Activated T-cell treated with anti-CD3 and anti-CD28 coated beads for 48 hours (primary cell): ENCODE results near the gene RGS17.
"Not testable (repeated sequence)": the region's sequence is repeated elsewhere in the genome, so short reads cannot be mapped to it uniquely, and the experiment has no call there.

Source experiments
- DNase-seq: peaks from one replicate; pipeline ENCODE4 v3.0.0-alpha.2; 2020; ENCODE audit warnings: low read depth

RGS17 gene, protein sequence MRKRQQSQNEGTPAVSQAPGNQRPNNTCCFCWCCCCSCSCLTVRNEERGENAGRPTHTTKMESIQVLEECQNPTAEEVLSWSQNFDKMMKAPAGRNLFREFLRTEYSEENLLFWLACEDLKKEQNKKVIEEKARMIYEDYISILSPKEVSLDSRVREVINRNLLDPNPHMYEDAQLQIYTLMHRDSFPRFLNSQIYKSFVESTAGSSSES

DNA sequence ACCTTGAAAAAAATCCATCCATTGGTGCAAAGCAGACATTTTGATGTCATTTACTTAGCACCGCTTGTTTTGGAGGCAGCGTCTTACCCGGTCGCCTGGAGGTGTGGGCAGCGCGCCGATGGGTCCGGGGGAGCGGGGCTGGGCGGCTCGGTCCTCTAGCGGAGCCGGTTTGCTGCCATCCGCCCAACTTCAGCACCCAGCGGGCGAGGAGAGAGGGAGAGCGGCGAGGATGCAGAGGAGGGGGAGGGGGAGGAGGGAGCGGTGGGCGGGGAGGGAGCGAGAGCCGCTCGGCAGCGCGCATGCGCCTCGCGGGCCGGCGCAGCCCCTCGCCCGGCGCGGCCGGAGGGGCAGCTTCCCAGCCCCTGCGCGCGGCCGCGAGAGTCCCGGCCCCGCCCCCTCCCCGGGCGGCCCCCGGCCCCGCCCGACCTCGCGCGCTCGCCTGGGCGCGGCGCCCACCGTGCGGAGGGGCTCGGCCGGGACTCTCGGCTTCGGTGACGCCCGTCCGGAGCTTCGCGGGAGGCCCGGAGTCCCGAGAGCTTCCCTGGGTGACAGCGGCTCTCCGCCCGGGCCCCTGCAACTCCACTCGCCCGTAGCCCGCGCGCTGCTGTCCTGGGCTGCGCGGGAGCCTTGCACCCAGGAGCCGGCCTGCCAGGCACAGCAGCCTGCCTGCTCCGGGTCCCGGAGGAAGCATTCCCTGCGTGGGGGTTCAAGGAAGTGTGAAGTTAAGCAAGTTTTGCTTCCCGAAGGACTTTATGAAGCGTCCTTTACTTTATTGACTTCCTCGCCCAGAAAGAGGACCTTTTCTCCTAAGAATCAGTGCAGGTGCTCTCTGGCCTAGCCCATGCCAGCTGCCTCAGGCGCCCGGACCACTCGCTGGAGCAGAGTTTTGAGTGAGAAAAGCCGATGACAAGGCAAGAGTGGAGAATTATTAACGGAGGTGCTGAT is at the start of gene RGS17:
Gene RGS17 (minus strand): TSS at position 246 of the 945 bp plus-strand sequence. CDS start 87,264 bp downstream, outside the sequence.
- peak; percentile 13 for DNase-seq

DNA sequence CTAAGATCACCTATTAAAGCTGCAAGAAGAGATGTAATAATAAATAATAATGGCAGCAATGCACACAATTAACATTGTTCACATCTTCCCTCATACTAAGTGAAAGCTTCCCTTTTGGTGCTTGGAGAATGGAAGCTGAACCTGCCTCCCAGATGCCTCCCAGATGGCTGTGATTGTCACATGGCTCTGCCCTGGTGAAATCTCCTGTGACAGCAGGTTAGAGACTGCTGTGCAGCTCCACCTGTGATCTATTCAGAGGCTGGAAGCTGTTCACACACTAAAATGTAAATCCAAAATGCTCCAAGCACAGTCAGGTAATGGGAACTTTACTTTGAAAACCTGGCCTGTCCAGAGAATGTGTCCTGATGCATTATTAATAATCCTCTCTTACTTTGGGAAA is 41.7 kb upstream of the RGS17 start:
- no peak for DNase-seq

DNA sequence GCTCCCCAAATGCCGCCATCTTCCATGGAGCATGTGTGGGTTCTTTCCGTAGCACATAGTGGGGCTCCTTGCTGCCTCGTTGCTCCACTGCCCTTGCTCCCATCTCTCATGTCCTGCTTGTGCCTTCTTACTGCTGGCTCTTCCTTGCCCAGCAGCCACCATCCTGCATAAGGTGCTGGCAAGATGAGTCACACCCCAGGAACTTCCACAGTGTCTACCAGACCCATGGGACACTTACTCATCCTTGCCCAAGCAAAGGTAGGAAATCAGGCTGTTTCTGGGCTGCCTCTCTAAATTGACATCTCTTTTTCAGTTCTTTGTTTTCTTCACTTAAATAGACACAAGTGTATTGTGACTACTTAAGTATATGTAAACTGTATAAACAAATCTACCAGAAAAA is 39.4 kb upstream of the RGS17 start:
- no peak for DNase-seq

DNA sequence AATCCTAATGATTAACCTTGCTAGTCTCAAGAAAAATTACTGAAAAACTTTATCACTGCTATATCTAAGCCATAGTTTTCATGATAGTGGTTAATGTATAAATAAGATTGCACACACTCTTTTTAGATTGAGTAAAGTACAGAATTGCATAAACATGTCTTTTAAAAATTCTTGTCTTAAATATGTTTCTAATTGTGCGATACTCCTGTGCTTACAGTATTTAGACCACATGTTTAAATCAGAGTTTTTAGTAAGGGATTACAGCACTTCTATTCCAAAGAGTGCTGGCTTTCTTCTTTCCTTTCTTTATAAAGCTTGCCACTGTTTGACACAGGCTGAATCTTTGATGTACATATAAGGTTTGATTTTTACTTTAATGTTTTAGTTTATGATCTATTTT is 36.8 kb upstream of the RGS17 start:
- no peak for DNase-seq

DNA sequence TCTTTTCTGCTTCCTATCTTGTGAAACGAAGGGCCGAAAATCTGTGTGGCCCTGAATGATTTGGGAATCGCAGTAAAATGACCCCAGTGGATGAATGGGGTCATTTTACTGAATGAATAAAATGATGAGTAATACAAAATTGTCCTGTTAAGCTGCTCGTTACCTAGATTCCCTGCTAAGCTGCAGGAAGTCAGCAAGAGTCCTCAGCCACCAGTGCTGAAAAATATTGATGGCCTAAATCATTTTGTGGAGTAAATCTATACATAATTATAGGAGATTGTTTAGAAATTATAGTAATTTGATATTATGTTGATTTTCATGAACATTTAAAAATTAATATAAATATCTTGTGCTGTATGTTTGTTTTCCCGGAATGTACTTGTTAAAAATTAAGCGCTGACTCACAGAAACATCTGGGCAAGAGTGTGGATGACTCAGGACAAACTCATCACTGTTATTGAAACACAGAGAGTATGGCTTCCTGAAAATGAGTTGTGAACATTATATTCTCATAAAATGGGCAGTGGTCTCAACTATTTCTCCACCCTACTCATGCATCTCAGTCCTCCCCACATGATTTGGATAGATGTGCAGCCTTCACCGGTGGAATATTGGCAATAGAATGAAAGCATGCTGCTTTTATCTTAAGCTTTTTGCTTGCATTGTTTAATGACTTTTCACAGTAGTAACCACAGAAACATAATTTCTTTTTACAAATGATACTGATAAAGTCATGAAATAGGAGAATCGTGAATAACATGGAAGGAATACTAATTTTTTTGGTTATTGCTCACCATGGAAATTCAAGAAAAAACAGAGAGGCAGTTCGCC is 36.2 kb upstream of the RGS17 start:
- DNase-seq = no peak

DNA sequence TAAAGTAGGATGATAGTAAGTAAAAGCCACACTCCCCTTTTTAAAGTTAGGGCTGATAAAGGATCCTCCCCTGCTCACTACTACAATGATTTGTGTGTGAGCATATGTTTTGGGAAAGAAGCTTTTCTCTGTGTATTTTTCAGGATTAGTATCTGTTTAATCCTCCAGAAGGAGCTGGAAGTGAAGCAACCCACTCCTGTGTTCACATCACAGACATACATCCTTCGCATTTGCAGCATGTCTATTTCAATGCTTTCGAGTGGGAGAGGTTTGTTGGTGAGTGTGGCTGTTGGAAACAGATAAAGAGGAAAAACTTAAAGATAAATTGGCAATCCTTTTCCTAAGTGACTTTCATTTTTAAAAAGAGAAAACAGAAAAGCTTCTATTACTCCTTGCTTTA is 31.6 kb upstream of the RGS17 start:
- no peak for DNase-seq

DNA sequence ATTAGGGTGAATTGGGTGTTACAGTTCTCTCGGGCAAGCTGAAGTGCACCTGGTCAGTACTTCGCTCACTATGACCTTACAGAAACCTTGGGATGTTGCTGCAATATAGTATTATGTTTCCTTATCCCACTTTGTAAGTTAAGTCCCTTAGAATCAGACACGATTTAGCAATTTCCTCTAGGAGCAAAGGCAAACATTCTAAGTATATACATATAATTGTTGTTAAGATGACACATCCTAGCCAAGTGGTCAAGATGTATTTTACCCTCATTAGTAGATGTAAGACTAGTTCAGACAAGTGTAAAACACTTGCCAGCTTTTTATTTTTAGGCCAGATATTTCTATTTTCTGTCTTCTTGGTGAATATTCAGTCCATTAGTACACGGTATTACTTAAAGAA is 31.1 kb upstream of the RGS17 start:
- DNase-seq = no peak

DNA sequence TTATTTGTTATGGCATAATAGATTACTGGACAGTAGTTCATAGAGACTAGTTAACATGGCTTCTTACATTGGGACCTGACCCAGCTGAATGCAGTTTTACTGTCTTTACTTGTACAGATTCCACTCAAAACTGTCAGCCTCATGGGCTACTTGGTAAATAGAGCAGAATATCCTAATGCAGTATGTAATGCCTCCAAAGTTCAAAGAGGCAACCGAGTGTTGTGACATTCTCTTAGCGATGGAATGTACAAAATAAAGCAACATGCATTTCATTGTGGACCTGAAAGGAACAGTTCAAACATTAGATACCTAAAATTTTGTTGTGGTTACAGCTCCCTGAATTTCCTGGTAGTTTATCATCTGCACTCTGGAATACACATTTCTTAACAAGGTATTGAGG is 29.1 kb upstream of the RGS17 start:
- DNase-seq = no peak

DNA sequence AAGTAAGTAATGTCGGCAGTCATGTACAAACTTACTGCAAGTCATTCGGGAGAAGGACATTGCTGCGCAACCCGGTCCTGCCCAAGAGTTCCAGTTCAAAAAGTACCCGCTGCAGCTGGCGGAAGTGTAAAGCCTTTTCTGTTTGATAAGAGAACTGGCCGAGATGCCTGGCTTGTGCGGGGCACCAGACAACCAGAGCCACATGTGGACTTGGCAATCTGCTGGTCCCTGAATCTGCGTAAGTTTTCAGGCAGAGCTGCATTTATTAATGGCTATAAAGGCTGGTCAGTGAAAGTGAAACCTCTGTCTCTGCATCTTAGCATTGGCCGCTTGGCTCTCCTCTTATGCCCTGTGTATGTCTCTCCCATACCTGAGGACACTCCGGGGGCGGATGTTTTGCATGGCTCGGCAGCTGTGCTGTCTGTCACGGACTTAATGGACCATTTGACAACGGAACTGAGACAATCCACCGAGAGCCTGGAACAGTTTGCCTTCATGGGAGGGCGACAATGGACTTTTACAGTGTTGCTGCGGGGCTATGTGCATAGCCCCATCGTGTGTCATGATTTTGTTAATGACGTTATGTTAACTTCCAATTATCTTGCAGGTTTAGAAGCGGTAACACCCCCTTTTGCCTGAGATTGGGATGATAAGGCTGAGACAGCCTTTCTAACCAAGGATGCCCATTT is 19.8 kb upstream of the RGS17 start:
- DNase-seq = no peak

DNA sequence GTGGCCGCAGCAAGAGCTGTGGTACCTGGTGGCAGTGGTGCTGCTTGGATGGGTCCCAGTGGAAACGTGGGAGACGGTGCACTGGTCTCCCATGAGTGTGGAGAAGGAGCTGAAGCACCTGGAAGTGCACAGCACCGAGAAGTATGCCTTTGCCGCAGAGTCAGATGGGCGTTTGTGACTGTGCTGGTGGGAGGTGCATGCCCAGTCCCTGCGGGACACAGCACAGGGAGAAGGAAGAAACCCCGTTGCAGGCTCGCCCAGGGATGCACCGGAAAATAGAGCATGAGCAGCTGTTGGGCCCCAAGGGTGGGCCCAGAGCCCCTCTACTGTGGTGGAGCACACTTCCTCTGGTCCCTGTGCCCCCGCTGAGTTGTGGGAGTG is 19.3 kb upstream of the RGS17 start:
- DNase-seq = no peak

DNA sequence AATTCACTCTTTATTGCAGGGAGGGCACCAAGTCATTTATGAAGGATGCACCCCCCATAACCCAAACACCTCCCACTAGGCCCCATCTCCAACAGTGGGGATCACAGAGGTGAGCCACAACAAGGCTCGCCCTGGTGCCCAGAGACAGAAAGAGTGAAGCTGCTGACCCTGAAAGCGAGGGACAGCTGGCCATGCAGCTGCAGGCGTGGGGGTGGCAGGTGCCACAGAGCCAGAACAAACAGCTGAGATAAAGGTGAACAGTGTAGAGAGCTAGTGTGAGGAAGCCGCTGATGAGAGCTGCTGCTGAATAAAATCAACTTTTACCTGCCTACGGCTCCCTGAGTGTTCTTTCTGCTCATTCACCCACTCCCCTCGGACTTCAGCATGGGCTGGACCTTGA is 18.8 kb upstream of the RGS17 start:
- no peak for DNase-seq

DNA sequence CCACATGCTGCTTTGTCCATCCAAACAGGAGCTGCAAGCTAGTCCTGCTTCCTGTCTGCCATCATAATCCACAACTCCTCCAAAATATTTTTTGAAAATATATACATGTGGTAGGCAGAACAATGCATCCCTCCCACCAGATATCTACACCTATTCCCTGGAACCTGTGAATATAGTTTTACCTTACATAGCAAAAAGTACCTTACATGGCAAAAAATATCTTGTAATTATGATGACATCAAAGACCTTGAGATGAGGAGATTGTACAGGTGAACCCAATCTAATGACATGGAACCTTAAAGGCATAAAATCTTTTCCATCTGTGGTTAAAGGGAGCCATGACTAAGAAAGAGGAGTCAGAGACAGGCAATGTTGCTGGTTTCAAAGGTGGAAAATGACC is 15.3 kb upstream of the RGS17 start:
- DNase-seq = no peak

DNA sequence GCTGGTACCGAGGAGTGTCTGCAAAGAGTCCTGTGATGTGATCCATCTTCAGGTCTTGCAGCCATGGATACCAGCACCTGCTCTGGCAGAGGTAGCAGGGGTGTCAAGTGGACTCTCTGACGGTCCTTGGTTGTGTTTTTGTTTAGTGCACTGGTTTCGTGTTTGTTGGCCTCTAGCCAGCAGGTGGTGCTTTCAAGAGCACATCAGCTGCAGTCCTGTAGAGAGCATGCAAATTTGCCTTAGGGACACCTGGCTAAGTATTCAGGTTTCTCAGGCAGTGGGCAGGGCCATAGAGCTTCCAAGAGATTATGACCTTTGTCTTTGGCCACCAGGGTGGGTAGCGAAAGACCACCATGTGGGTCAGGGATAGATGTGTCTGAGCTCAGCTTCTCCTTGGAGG is 14.5 kb upstream of the RGS17 start:
- DNase-seq = no peak

DNA sequence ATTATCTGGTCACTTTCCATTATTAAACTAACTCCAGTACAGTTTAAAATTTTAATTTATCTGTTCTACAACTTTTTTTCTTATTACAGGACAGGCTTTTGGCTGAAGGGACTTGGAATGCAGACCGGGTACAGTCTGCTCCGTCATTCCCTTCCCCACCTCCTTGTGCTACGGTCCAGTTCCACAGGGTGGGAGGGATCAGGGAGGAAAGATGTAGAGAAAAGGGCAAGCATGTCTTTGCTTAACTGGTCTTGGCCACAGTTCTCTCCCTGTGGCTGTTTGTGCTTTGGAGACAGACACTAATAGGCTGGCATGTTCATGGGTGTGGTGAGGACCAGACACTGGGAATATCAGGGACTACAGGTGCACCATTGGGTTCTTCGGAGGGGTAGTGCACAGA is 12.1 kb upstream of the RGS17 start:
- no peak for DNase-seq

DNA sequence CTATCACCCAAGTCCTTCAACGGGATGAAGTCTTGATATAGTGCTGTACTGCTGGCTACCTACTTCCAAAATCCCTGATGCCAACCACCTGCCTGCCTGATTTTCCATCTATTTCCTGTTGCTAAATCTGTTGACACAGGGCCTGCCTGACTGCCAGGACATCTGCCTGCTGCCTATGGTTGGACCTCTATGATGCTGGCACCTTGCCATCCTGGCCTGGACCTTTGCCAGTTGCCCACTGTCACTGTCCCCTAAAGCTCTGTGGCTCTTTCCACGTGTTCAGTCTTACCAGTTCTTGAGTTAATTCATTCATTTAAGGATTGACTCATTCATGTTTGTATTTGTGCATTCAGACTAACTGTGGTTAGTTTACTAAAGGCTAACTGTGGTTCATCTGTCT is 9.2 kb upstream of the RGS17 start:
- DNase-seq = no peak

DNA sequence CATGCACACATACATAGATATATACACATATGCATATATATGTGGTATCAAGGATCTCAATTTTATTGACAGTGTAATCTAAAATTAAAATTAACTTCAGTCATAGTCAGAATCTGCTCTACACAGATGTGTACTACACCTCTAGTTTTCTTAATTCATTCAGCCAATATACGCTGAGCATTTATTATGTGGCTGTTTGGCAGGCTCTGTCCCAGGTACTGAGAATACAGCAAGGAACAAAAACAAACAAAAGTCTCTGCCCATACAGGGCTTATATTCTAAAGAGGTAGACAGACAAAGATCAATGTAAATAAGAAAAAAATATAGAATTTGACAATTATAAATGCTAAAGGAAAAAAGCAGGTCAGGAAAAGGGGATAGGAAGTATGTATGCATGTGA is 7.8 kb upstream of the RGS17 start:
- DNase-seq = no peak

DNA sequence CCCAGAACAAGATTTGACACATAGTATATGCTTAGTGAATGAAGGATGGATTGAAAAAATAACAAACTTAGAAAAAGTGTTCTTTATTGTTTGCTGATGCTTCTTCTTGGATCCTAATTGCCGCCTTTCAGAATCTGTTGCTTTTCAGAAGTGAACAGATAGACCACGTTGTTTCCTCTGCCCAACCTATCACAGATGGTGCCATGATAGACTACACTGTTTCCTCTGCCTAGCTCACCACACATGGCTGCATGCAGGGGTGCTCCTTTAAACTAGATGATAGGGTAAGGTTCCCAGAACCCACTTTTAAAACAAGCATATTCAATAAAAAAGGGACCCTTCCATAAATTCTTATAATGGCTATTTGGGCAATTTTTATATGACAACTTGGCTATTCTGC is 4.6 kb upstream of the RGS17 start:
- no peak for DNase-seq

DNA sequence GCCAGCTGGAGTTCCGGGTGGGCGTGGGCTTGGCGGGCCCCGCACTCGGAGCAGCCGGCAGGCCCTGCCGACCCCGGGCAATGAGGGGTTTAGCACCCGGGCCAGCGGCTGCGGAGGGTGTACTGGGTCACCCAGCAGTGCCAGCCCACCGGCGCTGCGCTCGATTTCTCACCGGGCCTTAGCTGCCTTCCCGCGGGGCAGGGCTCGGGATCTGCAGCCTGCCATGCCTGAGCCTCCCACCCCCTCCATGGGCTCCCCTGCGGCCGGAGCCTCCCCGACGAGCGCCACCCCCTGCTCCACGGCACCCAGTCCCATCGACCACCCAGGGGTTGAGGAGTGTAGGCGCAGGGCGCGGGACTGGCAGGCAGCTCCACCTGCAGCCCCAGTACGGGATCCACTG is 2.6 kb upstream of the RGS17 start:
- not testable (repeated sequence) for DNase-seq

DNA sequence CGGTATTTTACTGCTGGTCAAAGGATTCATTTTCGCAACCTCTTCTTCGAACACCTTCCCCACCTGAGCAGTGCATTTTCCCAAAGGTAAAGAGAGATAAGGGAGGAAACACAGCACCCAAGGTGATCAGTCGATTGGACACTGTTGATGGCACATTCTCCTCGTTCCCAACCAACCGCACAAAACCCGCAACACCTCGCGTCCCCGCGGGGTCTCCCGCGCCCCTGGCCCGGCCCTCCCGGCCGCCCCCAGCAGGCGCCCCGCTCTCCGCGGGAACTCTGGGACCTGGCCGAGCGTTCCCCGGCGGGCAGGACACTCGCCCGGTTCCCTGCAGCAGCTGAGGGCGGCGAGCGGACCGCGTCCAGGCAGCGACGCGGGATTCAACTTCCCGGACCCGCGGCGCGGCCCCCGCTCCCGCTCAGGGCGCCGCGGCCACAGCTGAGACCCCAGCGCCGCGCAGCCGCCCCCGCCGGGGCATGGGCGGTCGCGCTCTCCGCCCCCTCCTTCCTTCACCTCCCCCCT is 506 bp downstream of the RGS17 start:
- DNase-seq = no peak

DNA sequence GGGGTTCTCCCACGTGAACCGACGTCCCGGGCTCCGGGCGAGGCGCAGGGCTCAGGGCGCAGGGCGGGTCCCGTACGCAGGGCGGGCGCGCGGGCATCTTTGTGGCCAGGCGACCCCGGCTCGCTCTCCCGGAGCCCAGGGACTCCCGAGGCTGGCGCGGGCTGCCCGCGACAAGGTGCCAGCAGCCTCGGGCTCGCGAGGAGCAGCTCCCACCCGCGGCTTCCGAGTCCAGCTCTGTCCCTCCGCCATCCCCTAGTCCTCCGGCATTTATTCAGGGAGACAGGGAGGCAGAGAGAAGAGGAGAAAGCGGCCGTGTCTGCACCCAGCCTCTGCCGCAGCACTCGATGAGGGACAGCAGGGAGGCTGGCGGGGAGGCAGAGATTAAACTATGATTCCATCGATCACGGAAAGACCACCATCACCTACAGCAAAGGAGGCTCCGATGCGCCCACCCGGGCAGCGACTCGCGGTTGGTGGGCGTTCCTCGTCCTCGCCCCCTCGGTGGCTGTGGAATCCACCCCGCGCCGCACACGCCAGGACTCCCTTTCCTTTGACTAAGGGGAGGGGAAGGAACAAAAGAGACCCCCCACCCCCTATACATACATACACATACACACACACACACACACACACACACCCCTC is 1.1 kb downstream of the RGS17 start:
- no peak for DNase-seq

DNA sequence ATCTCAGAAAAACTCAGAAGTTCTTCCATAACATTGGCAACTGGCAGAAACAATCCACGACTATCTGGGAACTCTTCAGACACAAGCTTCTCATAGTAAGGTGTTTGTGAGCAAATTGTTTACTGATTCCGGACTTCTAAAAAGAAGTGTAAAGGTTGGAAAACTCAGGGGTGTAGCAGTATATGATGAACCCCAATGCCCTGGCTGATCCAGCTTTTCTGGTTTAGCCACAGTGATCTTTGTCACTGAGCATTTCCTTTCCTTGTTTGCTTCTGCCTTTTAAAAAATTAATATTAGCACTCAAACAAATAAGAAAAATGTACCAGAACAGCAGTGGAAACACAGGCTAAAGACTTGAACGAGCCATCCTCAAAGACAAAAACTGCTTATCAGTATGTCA is 4.9 kb downstream of the RGS17 start:
- DNase-seq = no peak
